CD4-positive, CD25-positive, alpha-beta regulatory T cell (primary cell): ENCODE results near the gene LTB4R2. TPM values are rescaled to one million over a fixed set of nuclear protein-coding genes. Genes with fewer than 3 reads are reported as not detected.

Experiments
- ATAC-seq, 2 donors: fragments of 150-1000 bp; cut with Tn5 transposase; one replicate each; pipeline ENCODE4 v1.10.0; 2021; ENCODE audit warnings: low read depth in 2 of 2, moderate number of reproducible peaks in 2 of 2, moderate library complexity in 1 of 2
- DNase-seq, 3 donors: peaks; one replicate each; pipeline versions ENCODE4 v3.0.0 to v3.0.0-alpha.2; 2012 to 2022; ENCODE audit warnings: mixed read lengths in 1 of 3
- H3K27ac ChIP-seq: one replicate; pipeline ENCODE4 v1.7.0; 2013; ENCODE audit warnings: mild to moderate bottlenecking, low read length; ENCODE audit not compliant: insufficient read depth, poor library complexity, severe bottlenecking
- H3K27me3 ChIP-seq: one replicate; pipeline ENCODE4 v1.7.0; 2013; ENCODE audit warnings: low read length; ENCODE audit not compliant: control insufficient read depth, insufficient read depth
- H3K36me3 ChIP-seq: one replicate; pipeline ENCODE4 v1.7.0; 2013; ENCODE audit warnings: mild to moderate bottlenecking, low read length, moderate library complexity; ENCODE audit not compliant: control insufficient read depth, insufficient read depth
- H3K4me1 ChIP-seq: 2 replicates; pipeline ENCODE4 v1.7.0; 2013; ENCODE audit warnings: mild to moderate bottlenecking, low read length; ENCODE audit not compliant: insufficient read depth, control insufficient read depth, poor library complexity, severe bottlenecking
- H3K4me3 ChIP-seq: one replicate; pipeline ENCODE4 v1.7.0; 2013; ENCODE audit warnings: low read depth, mild to moderate bottlenecking, low read length, moderate library complexity
- H3K9me3 ChIP-seq, 2 experiments: 1 replicate in 1 of 2; 2 replicates in 1 of 2; pipeline ENCODE4 v1.7.0; 2013; ENCODE audit warnings: low read length in 2 of 2, mild to moderate bottlenecking in 1 of 2, moderate library complexity in 1 of 2; ENCODE audit not compliant: control insufficient read depth in 2 of 2
- H3K27ac Mint-ChIP-seq, 3 donors: one replicate each; pipeline ENCODE4 v1.8.0; 2020 to 2022; ENCODE audit warnings: mild to moderate bottlenecking in 3 of 3, mixed read lengths in 3 of 3, moderate library complexity in 2 of 3
- H3K27me3 Mint-ChIP-seq: one replicate; pipeline ENCODE4 v1.8.0; 2022; ENCODE audit warnings: mild to moderate bottlenecking, mixed read lengths
- H3K36me3 Mint-ChIP-seq: one replicate; pipeline ENCODE4 v1.8.0; 2020; ENCODE audit warnings: mixed read lengths
- H3K4me1 Mint-ChIP-seq, 4 donors: one replicate each; pipeline ENCODE4 v1.8.0; 2020 to 2022; ENCODE audit warnings: mixed read lengths in 4 of 4, mild to moderate bottlenecking in 1 of 4
- H3K4me3 Mint-ChIP-seq, 4 donors: one replicate each; pipeline ENCODE4 v1.8.0; 2020 to 2022; ENCODE audit warnings: mild to moderate bottlenecking in 4 of 4, mixed read lengths in 4 of 4, moderate library complexity in 3 of 4
- H3K9me3 Mint-ChIP-seq, 7 donors: one replicate each; pipeline ENCODE4 v1.8.0; 2020 to 2022; ENCODE audit warnings: mixed read lengths in 7 of 7, mild to moderate bottlenecking in 3 of 7, moderate library complexity in 2 of 7
- polyA plus RNA-seq, 4 donors: library from polyadenylated mRNA; unstranded; fragments of 300-500 nt; fragmentation: Illumina TruSeq; gene quantifications; one replicate each; pipeline ENCODE4 v1.2.3, GENCODE V29; 2021
- total RNA-seq: library from RNA; stranded (reverse); gene quantifications from one replicate; pipeline ENCODE4 v1.2.3, GENCODE V29; 2022

LTB4R2 gene
- total and polyA plus RNA-seq, 5 donors from 2014 or later, result 1.00 to 18.1 (median 1.8) TPM

GRCh38 chr14:24266344-24267244 is 43.3 kb upstream of the LTB4R2 start:
- Histone ChIP-seq H3K27ac (no peak overlapping the region), H3K4me1 (peaks cover 8% of the 10 kb centered on the region), H3K4me3 (no peak overlapping the region), H3K27me3 (no peaks in the 10 kb centered on the region), H3K36me3 (peaks cover 26% of the 10 kb centered on the region), H3K9me3 (no peaks in the 10 kb centered on the region)
- Mint-ChIP-seq H3K9me3 (no peaks in the 10 kb centered on the region), H3K27me3 (no peaks in the 10 kb centered on the region), H3K36me3 (peaks cover 25% of the 10 kb centered on the region), H3K4me3 (peak overlapping the region in 2 of 4 donors; percentile 24 to 66), H3K4me1 (peaks cover 6 to 20% (median 8%) of the 10 kb centered on the region in 4 donors), H3K27ac (peak overlapping the region in 2 of 3 donors; percentile 75 to 96)
- ATAC-seq (no peak), DNase-seq (no peak)

DNA sequence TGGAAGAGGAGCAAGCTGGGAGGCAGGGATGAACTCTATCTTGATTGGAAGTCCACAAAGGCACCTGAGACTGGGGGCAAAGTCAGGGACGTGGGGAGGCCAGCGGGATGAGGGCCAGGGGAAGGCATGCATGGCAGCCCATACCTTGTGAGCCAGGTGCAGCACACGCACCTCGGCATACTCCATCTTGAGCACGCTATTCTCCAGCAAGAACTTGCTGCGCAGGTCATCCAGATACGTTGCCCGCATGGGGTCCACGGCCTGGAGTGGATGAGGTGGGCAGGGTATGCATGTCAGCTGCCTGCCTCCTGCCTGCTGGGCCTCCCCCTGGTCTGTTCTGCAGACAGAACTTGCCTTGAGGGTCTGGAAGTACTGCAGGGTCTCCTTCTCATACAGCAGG is 42.4 kb upstream of the LTB4R2 start:
- H3K4me3 Mint-ChIP-seq, result peak overlapping the region in 3 of 4 donors; percentile 2 to 66 (median 22)
- no peaks in the 10 kb centered on the region for H3K9me3 Mint-ChIP-seq
- H3K27ac ChIP-seq, result no peak overlapping the region
- H3K27me3 Mint-ChIP-seq, result no peaks in the 10 kb centered on the region
- peaks cover 15% of the 10 kb centered on the region for H3K4me1 ChIP-seq
- peaks cover 11 to 29% (median 17%) of the 10 kb centered on the region in 4 donors for H3K4me1 Mint-ChIP-seq
- no peak overlapping the region for H3K4me3 ChIP-seq
- H3K36me3 Mint-ChIP-seq, result peaks cover 22% of the 10 kb centered on the region
- H3K27ac Mint-ChIP-seq, result peak overlapping the region in 2 of 3 donors; percentile 75 to 96
- no peaks in the 10 kb centered on the region for H3K9me3 ChIP-seq
- DNase-seq, result no peak
- H3K36me3 ChIP-seq, result peaks cover 26% of the 10 kb centered on the region
- H3K27me3 ChIP-seq, result no peaks in the 10 kb centered on the region
- no peak for ATAC-seq

GRCh38 chr14:24268225-24268624 is 41.7 kb upstream of the LTB4R2 start:
- Mint-ChIP-seq H3K36me3 (peaks cover 20% of the 10 kb centered on the region), H3K27me3 (no peaks in the 10 kb centered on the region), H3K4me1 (peaks cover 11 to 34% (median 20%) of the 10 kb centered on the region in 4 donors), H3K9me3 (no peaks in the 10 kb centered on the region), H3K27ac (peak overlapping the region in 1 of 3 donors; percentile 49), H3K4me3 (no peak overlapping the region)
- no peak overlapping the region for H3K4me3 ChIP-seq
- peaks cover 26% of the 10 kb centered on the region for H3K36me3 ChIP-seq
- ATAC-seq, result no peak
- no peaks in the 10 kb centered on the region for H3K9me3 ChIP-seq
- no peaks in the 10 kb centered on the region for H3K27me3 ChIP-seq
- H3K27ac ChIP-seq, result no peak overlapping the region
- DNase-seq, result no peak
- peaks cover 20% of the 10 kb centered on the region for H3K4me1 ChIP-seq

- ATAC-seq (no peak), DNase-seq (no peak)
- peak overlapping the region in 2 of 3 donors; percentile 31 to 49 for H3K27ac Mint-ChIP-seq
- no peaks in the 10 kb centered on the region for H3K9me3 Mint-ChIP-seq
- H3K36me3 ChIP-seq, result peaks cover 26% of the 10 kb centered on the region
- peaks cover 20% of the 10 kb centered on the region for H3K36me3 Mint-ChIP-seq
- peak overlapping the region; percentile 39 to 95 (median 78) for H3K4me3 Mint-ChIP-seq
- no peak overlapping the region for H3K4me3 ChIP-seq
- no peaks in the 10 kb centered on the region for H3K9me3 ChIP-seq
- no peaks in the 10 kb centered on the region for H3K27me3 ChIP-seq
- peaks cover 22 to 46% (median 30%) of the 10 kb centered on the region in 4 donors for H3K4me1 Mint-ChIP-seq
- no peaks in the 10 kb centered on the region for H3K27me3 Mint-ChIP-seq
- H3K27ac ChIP-seq, result no peak overlapping the region
- peaks cover 29% of the 10 kb centered on the region for H3K4me1 ChIP-seq
Observed at GRCh38 chr14:24269368-24269767, 40.6 kb upstream of the LTB4R2 start.

- no peak for ATAC-seq
- no peak overlapping the region for H3K4me3 ChIP-seq
- no peak overlapping the region for H3K27ac ChIP-seq
Observed at GRCh38 chr14:24269910-24270536, 39.9 kb upstream of the LTB4R2 start.

DNA sequence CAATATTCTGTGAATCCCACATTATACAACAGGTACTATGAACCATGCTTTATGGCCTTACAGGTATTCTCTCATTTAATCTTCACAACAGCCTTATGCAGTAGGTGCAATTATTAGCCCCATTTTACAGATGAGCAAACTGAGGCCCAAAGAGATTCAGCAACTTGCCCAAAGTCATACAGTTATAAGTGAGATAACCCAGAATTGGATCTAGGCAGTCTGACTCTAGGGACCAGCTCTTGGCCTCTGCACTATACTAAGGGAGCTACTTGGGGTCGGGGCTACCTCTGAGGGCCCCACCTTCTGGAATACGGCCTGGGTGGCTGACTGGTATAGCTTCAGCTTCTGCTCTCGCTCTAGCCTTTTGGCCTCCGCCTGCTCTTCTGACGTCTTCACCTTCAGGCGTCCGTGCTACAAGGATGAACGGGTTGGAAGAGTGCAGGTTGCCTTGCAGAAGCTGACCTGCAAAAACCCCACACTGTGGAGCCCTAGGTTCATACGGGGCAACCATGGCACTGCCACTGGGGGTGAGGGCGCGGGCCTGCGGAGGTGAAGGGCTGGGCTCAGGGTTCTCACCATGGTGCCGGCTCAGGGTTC is 39.3 kb upstream of the LTB4R2 start:
- ATAC-seq (no peak), DNase-seq (no peak)
- H3K9me3 Mint-ChIP-seq, result no peaks in the 10 kb centered on the region
- no peaks in the 10 kb centered on the region for H3K27me3 Mint-ChIP-seq
- H3K4me1 Mint-ChIP-seq, result peaks cover 23 to 53% (median 33%) of the 10 kb centered on the region in 4 donors
- Histone ChIP-seq H3K4me1 (peaks cover 32% of the 10 kb centered on the region), H3K36me3 (peaks cover 23% of the 10 kb centered on the region), H3K4me3 (peak overlapping the region; percentile 79), H3K27me3 (no peaks in the 10 kb centered on the region), H3K27ac (peak overlapping the region; percentile 98), H3K9me3 (no peaks in the 10 kb centered on the region)
- H3K36me3 Mint-ChIP-seq, result peaks cover 17% of the 10 kb centered on the region
- H3K4me3 Mint-ChIP-seq, result peak overlapping the region; percentile 86 to 95 (median 92)
- H3K27ac Mint-ChIP-seq, result peak overlapping the region in 2 of 3 donors; percentile 97 to 98

More at GRCh38 chr14:24269910-24270536, 39.9 kb upstream of the LTB4R2 start:
- peak overlapping the region in 2 of 3 donors; percentile 97 to 98 for H3K27ac Mint-ChIP-seq
- Histone ChIP-seq H3K4me1 (peaks cover 32% of the 10 kb centered on the region), H3K27me3 (no peaks in the 10 kb centered on the region), H3K36me3 (peaks cover 26% of the 10 kb centered on the region), H3K9me3 (no peaks in the 10 kb centered on the region)
- H3K4me3 Mint-ChIP-seq, result peak overlapping the region; percentile 86 to 95 (median 92)
- H3K36me3 Mint-ChIP-seq, result peaks cover 17% of the 10 kb centered on the region
- no peaks in the 10 kb centered on the region for H3K9me3 Mint-ChIP-seq
- DNase-seq, result no peak
- H3K27me3 Mint-ChIP-seq, result no peaks in the 10 kb centered on the region
- peaks cover 23 to 49% (median 31%) of the 10 kb centered on the region in 4 donors for H3K4me1 Mint-ChIP-seq

DNA sequence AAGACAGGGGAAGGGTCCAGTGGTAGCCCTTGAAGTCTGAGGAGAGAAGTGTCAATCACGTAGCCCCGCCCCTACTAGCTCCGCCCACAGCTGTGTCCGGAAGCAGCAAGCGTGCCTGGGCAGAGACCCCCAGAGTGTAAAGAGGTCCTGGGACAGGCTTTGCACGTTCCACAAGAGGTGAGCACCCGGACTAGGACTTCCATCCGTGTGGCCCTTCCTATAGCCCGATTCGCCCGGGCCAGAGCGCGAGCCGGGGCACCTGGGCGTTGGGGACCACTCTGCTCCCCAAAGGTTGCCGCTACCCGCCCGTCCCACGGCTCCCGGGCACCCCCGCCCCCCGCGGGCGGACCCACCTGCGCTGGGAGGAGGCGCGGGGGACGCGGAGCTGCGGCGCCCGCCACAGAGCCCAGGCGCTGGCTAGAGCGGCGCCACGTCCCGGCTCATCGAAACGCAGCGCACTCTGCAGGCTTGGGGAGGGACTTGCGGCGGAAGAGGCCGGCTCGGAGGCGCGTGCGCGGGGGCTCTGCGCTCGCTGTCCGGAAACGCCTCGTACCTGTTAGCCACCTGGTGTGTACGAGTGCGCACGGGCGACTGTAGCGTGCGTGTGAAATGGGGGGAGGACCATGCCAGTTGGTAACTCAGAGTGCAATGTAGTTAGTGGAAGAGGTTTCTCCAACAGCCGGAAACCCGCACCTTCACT is 38.7 kb upstream of the LTB4R2 start, which contains the start of gene RABGGTA:
Gene RABGGTA, minus strand, starts transcription at position 464 of the 700 bp plus-strand sequence. CDS start 482 bp downstream, outside the sequence.
- H3K36me3 ChIP-seq, result peaks cover 19% of the 10 kb centered on the region
- peak within 1 kb of the TSS; percentile 98 for H3K27ac ChIP-seq
- ATAC-seq, result peak; percentile 92 to 94
- H3K27me3 ChIP-seq, result no peaks in the 10 kb centered on the region
- H3K4me1 ChIP-seq, result peaks cover 32% of the 10 kb centered on the region
- H3K4me3 Mint-ChIP-seq, result peak within 1 kb of the TSS; percentile 86 to 95 (median 92)
- H3K36me3 Mint-ChIP-seq, result peaks cover 12% of the 10 kb centered on the region
- DNase-seq, result peak; percentile 88 to 98 (median 96)
- H3K4me1 Mint-ChIP-seq, result peaks cover 23 to 53% (median 33%) of the 10 kb centered on the region in 4 donors
- no peaks in the 10 kb centered on the region for H3K9me3 ChIP-seq
- no peaks in the 10 kb centered on the region for H3K9me3 Mint-ChIP-seq
- peak within 1 kb of the TSS; percentile 97 to 100 (median 99) for H3K27ac Mint-ChIP-seq
- H3K27me3 Mint-ChIP-seq, result no peaks in the 10 kb centered on the region
- peak within 1 kb of the TSS; percentile 79 for H3K4me3 ChIP-seq
